GM18867 (cell line): ENCODE data around the gene B3GALT5.
"Not testable (repeated sequence)": the region's sequence is repeated elsewhere in the genome, so short reads cannot be mapped to it uniquely, and the experiment has no call there.

Experiments used
- ATAC-seq: cut with Tn5 transposase; IDR thresholded peaks from one replicate; pipeline ENCODE4 v1.9.1; 2021; ENCODE audit warnings: mild to moderate bottlenecking, moderate library complexity; ENCODE audit not compliant: unreplicated experiment

B3GALT5 gene, protein sequence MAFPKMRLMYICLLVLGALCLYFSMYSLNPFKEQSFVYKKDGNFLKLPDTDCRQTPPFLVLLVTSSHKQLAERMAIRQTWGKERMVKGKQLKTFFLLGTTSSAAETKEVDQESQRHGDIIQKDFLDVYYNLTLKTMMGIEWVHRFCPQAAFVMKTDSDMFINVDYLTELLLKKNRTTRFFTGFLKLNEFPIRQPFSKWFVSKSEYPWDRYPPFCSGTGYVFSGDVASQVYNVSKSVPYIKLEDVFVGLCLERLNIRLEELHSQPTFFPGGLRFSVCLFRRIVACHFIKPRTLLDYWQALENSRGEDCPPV

DNA sequence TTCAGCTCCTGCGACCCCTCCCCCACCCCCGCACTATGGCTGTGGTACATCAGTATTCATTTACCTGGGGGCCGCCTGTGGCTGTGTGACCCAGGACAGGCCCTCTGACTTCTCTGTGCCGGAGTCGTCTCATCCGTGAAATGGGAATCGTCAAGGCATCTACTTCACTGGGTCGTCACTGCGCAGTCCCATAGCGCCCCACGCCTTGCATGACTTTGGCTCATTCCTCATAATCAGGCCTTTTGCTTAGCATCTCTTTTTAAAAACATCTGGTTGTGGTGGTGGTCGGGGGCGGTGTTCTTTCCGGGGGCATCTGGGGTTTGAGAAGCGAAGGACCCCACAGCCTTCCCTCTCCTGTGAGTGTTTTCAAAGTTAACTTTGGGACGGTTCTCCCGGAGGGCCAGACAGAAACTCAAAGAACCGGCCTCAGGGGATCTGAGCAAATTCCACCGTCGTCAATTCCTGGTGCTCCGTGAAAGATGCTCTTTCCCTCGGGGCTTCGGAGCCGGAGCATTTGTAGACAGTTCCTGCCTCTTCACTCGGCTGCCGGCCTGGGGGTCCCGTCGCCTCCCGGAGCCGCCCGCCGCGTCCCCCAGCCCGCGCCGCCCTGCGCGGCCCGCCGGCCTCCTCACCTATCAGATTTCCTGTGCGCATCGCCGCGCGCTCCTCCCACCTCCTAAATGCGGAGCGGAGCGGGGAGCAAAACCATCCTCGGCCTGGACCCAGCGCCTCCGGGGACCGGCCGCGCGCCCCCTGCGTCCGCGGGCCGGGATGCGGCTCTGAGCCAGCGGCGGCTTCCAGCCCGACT, at the start of gene B3GALT5:
B3GALT5 (plus strand) TSS at position 708 of the 808 bp plus-strand sequence. CDS start 47,620 bp downstream, outside the sequence.
- ATAC-seq, result no peak

DNA sequence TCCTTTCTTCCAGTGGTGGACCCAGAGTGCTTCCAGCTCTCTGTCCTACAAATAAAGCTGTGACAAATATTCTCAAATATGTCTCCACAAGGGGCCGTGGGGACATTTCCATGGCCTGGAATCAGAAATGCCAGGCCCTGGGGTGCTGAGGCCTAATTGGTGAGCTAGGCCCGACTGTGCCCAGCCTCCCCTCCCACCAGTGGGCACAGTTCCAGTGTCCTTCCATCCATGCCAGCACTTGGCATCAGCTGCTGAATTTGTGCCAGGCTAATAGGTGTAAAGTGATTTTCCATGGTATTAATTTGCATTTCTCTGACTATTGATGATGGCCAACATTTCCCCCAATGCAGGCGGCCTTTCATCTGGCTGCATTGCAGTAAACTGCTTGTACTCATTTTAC, 48.5 kb upstream of the B3GALT5 start:
- ATAC-seq, result no peak

DNA sequence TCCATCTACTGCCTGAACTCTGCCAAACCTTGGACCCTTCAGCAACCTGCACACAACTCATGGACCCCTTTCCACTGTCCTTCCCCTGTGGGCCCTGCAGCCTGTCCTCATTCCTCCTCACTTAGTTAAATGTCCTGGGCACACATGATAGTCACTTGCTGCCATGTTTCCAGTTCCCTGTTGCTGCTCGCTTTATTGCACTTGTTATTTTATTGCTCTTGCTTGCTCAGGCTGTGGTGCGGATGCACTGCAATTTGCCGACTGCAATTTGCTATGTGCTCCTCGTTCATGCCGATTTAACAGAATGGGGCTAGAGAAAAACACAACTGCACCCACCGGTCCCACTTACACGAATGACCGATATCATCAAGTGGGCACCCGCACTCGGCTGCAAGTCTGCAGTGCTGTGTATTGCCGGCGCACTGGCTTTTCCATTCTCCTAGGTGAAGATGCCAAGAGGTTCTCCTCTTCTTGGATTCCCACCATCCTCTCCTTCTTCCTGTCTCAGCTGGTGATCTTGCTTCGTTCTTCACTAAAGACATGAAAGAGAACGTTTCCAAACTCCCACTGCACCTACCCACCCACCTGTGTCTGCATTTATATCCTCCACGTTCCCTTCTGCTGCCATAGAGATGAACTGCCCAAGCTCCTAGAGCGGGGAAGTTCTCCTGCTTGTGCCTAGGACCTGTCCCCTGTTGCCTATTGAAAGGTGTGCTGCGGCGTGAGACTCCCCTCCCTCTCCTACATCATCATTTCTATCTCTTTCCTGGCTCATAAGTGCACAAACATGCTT, 45.4 kb upstream of the B3GALT5 start:
- ATAC-seq, result no peak

DNA sequence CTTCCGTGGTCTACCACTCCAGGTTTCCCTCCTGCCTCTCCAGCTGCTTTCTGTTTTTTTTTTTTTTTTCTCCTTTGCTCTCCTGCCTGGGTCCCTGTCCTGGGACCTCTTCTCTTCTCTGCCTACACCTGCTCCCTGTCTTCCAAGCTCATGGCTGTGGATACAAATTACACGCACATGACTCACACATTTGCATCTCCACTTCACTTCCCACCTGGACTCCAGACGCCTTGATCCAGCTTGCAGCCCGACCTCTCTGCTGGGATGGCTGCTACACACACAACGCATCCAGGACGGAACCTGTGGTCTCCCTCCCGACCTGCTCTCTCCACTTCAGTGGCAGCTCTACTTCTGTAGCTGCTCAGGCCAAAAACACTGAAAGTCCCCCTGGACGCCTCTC, 44.4 kb upstream of the B3GALT5 start:
- no peak for ATAC-seq

DNA sequence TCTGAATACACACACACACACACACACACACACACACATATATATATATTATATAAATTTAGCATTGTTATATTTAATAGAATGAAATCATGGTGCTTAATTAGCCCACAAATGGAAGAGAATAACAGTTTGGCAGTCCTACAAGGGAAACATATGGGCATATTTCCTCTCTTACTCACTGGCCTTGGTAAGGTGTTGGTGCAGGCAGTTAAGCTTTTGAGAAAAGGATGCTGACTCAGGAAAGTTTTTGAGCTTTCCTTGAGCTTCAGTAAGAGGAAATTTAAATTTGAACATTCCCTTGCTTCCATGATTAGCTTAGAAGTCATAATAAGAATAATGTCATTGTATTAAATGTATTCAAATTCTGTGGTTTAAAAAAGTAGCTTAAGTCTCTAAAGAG, 37.0 kb upstream of the B3GALT5 start:
- no peak for ATAC-seq

DNA sequence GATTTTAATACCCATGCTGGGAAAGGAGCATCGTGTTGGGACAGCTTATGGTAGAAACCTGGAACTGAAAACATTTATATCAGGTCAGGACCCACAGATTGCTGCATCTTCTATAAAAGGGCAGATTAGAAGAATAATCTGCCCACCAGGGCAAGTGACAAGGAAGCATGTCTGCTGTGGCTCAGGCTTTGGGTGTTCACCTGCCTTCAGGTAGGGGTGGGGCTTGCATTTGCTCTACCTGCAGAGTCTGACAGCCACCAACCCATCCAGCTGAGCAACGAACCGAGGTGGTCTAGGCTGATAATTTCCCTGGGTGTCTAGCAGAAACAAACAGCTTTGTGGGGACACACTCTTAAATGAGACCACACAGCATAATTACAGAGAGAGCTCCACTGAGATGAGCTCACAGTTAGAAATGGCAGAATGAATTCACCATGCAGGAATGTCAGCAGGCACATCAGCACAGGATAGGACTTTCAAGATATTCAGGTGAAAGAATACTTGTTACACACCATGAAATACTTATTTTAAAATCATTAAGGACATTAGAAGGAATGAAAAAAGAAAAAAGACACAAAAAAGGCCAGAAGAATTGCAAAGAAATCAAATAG, 36.1 kb upstream of the B3GALT5 start:
- no peak for ATAC-seq

DNA sequence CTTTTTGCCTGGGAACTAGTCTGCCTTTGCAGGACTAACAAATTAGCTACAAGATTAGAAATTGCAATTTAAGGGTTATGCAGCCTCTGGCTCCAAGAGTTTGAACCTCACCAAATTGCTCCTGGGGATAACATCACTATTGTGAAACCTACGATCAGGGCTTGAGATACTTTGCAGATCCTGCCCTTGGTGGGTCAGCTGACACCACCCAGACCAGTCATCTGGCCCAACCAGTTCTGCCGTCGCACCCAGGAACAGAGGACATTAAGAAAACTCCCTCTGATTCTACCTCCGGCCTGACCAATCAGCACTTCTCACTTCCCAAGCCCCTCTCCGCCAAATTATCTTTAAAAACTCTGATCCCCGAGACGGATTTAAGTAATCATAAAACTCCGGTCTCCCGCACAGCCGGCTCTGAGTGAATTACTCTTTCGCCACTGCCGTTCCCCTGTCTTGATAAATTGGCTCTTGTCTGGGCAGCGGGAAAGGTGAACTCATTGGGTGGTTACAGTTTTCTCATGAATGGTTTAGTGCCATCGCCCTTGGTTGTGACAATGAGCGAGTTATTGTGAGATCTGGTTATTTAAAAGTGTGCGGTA, 32.9 kb upstream of the B3GALT5 start:
- ATAC-seq, result no peak

DNA sequence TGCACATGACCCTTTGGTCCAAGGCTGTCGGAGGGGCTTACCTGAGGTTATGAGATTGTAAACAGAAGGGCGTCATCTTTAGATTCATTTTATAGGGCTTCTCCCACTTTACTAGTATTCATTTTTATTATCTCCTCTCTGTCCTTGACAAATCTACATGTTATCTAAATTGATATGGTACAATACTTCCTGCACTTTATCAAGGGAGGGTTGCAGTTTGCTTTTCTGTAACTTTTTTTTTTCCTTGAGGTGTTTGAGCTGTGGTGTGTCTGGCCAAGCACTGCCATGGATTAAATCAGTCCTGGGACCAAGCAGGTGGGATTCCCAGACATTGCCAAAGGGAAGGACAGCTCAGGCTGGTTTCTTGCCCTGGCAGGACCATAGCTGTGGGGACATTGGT, 32.0 kb upstream of the B3GALT5 start:
- ATAC-seq, result no peak

DNA sequence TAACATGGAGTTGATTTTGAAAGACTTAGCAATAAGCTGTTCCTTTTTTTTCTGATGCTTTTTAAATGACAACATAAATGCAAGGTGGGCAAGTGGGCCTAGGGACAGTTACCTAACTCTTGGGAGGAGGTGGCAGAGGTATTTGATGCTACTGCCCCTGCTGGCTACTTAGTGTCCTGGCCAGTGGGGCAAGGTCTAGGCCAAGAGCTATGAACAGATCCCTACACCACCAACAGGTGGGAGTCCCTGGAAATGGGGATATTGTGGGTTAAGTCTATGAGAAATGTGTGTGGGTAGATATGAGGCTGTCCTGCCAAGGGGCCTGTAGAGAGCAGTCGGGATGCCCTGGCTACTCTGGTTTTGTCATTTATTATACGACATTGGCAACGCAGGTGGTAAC, 31.3 kb upstream of the B3GALT5 start:
- ATAC-seq, result no peak

DNA sequence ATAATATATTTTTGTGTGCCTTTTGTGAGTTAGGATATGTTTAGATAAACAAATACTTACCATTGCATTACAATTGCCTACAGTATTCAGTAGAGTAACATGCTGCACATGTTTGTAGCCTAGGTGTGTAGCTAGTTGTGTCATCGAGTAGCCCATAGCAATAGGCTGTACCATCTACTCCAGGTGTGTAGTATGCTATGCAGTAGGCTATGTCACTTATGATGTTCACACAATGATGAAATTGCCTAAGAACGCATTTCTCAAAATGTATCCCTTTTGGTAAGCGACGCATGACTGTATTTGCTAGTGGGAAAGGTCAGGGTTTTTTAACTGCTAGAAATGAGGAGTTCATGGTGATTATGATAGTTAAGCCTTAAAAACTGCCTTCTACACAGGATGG, 30.0 kb upstream of the B3GALT5 start:
- no peak for ATAC-seq

DNA sequence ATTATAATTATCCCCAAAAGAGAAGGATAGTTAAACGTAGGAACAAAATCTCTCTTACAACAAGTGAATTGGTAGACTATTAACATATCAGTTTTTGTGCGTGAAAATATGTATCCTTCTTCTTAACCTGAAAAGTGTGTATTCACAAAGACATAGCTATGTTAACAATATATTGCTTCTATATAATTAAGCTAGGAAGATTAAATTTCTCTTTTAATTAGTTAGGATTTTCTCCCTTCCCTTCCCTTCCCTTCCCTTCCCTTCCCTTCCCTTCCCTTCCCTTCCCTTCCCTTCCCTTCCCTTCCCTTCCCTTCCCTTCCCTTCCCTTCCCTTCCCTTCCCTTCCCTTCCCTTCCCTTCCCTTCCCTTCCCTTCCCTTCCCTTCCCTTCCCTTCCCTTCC, 29.2 kb upstream of the B3GALT5 start:
- ATAC-seq, result not testable (repeated sequence)

DNA sequence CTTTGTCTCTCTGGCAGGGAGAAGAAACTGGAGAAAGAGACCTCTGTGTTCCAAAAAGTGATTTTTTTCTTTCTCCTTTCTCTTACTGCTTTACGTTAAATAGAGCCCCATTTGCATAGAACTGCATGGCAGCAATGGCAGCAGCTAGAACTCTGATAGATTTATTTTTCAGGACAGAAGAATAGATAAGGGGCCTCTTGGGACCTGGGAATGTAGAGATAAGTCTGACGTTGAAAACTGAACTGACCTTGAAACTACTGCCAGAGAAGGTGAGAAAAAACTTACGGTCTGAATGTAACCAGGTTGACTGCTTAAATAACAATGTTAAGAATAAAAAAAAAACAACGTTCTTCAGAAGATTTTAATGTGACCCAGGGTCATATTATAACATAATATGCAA, 25.4 kb upstream of the B3GALT5 start:
- no peak for ATAC-seq

DNA sequence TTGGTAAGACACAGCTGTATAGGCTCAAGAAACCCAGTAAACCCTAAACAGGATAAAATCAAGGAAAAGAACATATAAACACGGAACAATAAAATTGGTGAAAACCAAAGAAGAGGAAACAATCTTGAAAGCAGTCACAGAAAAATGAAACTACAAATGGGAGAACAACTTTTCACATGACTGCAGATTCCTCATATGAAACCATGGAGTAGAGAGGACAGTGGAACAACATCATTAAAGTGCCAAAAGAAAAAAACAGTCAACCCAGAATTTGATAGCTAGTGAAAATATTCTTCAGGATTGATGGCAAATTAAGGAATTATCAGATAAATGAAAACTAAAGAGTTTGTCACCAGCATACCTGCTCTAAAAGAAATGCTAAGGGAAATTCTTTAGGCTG, 23.9 kb upstream of the B3GALT5 start:
- no peak for ATAC-seq

DNA sequence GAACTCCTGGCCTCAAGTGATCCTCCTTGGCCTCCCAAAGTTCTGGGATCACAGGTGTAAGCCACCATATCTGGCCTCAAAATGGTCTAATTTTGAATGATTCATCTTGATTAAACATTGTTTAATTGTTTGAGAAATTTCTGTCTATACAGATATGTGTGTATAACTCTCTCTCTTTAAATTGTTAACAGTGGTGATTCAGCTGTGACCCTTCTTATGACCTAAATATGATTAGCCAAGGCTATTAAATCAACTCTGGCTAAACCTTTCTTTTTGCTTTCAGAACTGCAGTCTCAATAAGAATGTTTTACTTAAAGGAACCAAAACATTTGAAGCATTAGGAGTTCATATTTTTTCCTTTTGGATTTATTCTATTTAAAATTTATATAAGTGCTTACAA, 19.2 kb upstream of the B3GALT5 start:
- ATAC-seq, result no peak

DNA sequence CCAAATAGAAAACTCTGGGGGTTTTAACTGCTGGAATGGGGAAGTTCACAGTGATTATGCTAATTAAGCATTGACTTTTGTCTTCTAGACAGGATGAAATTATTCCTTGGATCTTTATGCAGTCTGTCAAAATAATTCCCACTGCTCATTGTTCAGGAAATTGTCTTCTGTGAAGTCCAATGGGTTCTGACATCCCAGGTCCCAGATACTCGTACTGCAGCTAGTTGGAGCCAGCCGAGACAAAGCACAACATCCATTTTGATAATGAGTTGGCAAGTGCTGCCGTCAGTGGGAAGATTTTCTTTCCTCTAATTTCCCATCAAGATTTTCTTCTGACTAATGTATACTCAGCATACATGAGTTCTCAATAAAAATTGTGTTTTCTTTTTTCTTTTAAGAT, 17.3 kb upstream of the B3GALT5 start:
- no peak for ATAC-seq

DNA sequence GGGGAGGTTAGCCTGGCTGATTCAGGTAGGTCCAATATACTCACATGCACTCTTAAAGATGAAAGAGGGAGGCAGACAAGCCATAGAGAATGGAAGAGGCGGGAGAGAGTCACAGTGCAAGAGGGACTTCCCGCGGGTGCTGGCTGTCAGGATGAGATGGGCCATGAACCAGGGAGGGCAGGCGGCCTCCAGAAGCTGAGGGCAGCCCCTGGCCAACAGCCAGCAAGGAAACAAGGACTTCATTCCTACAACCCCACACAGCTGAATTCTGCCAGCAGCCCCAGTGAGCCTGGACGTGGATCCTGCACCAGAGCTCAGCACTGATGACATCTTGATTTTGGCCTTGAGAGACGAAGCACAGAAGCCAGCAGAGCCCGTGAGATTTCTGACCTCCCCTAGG, 15.1 kb upstream of the B3GALT5 start:
- no peak for ATAC-seq

DNA sequence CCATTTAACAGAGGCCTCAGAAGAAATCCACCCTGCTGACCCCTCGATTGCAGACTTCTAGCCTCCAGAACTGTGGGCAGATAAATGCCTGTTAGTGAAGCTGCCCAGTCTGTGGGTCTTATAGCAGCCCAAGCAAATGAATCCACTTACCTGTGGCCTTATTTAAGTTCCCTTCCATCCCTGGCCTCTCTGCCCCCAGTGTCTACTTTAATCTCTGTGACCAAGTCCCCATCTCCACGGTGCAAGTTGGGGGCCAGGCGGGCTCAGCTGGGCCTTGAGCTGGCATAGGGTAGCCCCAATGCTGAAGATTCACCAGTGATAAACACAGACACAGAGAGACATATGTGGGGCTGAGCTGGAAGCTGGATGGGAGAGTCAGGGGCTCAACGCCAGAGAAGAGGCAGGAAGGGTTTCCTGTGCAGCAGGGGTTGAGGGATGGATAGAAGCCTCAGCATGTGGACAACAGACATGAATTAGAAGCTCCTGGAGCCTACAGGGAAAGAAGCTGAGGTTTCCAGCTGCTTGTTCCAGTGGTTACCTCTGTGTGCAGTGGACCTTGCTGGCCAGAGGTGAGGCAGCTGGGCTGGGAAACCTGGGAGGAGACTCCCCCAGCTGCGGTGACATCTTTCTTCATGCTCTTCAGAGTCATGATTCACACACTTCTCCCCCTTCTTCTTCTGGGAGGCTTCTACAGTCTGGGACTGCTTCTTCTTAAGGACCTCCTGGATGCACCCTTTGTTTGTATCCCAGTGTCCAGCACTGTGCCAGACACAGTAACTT, 13.4 kb upstream of the B3GALT5 start:
- ATAC-seq, result no peak

DNA sequence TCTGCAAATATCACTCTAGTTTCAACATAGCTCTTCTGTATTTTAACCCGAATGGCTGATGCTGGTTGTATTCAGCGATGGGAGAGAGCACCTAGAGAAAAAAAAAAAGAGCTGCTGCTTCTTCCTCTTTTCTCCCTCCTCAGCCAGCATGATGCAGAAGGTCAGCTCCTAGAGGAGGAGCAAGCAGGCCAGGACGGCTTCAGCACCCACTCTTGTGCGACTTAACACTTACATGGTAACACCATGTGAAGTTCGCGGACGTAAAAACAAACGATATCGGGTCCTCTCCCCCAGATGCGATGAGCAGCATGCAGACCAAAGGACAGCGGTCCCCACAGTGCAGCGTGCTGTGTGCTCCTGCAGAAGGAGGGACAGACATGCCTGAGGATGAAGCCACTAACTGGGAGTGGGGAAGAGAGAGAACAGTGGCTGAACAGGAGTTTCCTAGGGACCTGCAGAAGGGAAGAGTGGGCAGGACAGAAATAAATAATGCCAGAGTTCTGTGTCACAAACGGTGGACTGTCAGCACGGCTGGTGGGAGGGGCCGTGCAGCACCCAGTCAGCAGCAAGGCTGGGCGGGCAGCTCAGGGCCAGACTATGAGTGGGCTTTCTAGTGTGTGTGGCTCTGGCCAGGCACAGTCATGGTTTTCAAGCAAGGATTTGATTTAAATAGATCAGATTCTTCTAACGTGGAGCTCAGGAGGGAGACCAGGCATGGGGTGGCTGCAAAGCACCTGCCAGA, 11.4 kb upstream of the B3GALT5 start:
- no peak for ATAC-seq

DNA sequence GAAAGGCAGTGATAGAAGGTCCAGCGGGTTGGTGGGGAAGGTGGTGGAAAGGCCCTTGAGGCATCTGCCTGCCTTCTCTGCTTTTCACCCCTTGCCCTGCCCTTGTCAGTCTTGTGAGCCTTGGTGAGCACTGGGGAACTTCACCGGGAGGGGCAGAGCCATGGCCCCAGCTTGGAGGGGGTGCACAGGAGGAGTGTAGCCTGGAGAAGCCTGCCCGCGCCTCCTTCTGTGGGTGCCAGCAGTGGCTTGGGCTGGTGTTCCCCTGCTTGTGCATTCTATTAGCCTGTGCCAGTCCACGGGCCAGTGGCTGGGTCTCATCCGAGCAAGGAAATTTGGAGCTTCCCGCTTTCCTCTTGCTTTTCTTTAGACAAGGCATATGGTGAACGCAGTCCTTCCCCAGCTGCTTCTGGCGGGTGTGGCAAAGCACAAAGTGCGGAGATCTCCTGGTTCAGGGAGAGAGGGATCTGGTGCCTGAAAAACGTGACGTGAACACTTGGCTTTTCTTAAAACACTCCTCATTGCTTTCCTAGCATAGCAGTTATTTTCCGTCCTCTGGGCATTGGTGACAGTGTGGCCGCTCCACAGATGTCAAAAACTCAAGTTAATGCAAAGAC, 10.6 kb upstream of the B3GALT5 start:
- ATAC-seq, result no peak
